EH (cell line): ENCODE measurements around the gene DAPK1.
"Not testable (repeated sequence)": the region's sequence is repeated elsewhere in the genome, so short reads cannot be mapped to it uniquely, and the experiment has no call there.

ENCODE experiments used
- DNase-seq: peaks from one replicate; pipeline ENCODE4 v3.0.0-alpha.2; 2015; ENCODE audit warnings: low read depth

The DAPK1 gene

DNA sequence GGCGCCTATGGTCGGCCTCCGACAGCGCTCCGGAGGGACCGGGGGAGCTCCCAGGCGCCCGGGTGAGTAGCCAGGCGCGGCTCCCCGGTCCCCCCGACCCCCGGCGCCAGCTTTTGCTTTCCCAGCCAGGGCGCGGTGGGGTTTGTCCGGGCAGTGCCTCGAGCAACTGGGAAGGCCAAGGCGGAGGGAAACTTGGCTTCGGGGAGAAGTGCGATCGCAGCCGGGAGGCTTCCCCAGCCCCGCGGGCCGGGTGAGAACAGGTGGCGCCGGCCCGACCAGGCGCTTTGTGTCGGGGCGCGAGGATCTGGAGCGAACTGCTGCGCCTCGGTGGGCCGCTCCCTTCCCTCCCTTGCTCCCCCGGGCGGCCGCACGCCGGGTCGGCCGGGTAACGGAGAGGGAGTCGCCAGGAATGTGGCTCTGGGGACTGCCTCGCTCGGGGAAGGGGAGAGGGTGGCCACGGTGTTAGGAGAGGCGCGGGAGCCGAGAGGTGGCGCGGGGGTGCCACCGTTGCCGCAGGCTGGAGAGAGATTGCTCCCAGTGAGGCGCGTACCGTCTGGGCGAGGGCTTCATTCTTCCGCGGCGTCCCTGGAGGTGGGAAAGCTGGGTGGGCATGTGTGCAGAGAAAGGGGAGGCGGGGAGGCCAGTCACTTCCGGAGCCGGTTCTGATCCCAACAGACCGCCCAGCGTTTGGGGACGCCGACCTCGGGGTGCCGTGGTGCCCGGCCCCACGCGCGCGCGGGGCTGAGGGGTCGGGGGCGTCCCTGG lies 561 bp downstream of the DAPK1 start:
- peak; percentile 27 for DNase-seq

GRCh38 chr9:87498811-87499360 lies 1.2 kb downstream of the DAPK1 start:
- no peak for DNase-seq

DNA sequence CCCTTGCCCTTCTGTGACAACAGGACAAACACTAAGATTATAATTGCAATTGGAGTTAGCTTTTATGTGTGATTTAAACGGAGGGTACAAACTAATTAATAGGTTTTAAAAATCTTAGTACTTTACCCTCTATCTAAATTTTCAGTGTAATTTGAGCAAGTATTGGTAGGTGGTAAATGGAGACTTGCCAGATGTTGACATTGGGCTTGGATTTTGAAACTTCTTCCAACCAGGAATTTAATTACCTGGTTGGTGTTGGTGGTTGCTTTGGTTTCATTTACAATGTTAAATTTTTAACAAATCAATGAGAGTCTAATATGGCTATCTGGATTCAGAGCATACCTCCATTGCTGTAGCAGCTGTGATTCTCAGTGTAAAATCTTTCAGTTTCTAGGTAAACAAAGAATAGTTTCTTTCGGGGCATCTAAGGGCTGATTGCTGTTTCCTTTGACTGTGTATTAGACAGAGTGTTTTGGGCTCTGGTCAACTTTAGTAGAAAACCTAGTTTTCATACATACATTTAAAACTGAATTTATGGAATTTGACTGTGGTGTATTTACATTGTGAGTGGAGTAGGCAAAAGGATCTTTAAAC lies 1.9 kb downstream of the DAPK1 start:
- no peak for DNase-seq

DNA sequence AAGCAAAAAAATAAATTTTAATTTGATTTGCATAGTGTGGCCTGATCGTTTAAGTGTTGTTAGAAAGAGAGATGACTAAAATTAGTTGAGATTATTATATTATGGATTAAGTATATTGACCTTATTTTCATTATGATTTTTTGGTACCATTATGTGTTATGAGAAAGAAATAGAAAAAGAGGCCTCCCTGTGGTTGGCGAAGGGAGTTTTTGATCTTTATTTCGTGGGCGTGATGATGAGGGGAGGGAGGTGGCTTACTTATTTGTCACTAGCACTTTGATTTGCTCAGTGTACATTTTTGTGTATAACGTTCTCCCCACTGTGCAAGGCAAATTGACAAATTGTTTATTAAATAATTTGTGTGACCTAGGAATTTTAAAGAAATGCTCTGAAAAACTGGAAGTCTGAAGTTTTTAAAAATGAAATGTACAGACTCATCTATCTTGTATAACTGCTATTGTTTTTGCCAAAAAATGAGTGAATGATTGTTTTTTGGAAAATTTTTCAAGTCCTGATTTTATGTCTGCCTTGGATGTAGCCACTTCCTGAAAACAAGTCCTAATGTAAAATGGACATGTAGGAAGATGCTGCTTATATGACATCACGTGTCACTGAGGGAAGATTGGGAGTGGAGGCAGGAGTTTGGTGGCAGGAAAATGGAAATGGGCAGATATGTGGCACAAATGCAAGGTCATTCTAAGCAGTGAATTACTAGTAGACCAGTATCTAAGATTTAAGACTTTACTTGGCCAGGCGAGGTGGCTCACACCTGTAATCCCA lies 3.0 kb downstream of the DAPK1 start:
- no peak for DNase-seq

GRCh38 chr9:87501271-87501656 lies 3.6 kb downstream of the DAPK1 start:
- DNase-seq: not testable (repeated sequence)

- DNase-seq: no peak
These were observed 4.1 kb downstream of the DAPK1 start for GRCh38 chr9:87501806-87502205.

DNA sequence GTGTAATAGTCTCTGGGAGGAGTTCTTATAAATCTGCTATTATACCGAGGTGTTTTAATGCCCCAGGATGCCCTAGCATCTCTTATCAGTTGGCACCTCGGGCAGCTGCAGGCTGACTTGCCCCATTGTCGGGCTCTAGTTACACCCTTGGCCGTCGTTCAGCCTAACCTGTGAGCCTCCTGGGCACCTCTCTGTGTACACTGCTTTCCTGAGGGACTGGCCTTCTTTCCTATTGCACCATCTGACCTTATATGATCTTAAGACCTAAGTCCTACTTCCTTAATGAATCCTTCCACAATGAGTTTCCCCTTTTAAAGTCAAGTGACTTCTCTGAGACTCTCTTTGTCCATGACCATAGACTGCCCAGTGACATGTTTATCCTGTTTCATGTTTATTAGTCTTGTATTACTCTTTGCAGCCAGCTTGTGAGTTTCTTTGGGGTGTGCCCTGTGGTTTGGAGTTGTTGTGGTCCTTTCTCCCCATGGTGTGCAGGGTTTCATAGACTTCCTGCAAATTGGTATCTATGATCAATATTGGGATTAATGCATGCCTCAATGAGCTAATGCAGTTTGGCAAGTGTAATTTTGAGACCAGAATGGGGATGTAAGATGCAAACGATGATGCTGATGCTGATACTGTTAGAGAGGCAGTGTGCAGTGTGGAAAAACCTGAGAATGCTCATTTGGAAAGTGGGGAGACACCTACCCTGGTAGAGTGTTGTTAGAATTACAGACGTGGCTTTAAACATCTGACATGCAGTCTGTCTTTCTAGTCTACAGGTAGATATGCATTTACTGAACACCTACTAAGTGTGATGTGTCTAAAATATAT lies 4.9 kb downstream of the DAPK1 start:
- DNase-seq: no peak

DNA sequence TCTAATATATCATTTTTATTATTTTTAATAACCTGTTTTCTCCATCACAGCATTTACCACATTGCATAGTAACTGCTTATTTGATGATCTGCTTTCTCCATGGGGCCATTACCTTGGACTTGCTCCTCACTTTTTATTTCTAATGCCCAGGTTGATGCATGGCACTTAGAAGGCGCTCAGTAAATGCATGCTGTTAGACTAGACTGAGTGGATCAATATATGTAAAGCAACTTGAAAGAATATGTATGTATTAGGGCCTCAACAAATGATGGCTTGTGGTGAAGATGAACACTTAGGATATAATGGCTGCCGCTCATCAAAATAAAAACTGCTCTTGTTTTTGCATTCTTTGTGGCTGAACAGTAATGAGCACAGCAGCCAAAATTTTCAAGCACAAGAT lies 5.8 kb downstream of the DAPK1 start:
- no peak for DNase-seq

- DNase-seq: no peak
These were observed 6.3 kb downstream of the DAPK1 start for GRCh38 chr9:87503927-87504326.

DNA sequence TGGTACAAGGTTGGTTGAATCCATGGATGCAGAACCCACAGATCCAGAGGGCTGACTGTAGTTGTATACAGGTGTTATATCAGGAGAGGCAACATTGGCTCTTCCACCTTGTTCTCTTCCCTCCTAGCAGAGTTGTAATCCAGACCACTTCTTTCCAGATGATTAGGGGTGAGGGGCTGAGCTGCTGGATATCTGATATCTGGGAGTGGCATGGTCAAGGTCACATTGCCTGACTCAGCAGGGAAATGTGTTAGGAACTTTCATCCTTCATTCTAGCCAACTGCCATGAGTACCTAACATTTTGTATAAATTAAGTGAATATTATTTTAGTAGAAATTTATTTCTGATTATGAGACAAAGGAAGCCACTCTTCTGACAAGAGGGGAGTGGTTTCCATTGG lies 7.3 kb downstream of the DAPK1 start:
- DNase-seq: no peak

GRCh38 chr9:87505869-87506678 lies 8.4 kb downstream of the DAPK1 start:
- no peak for DNase-seq

DNA sequence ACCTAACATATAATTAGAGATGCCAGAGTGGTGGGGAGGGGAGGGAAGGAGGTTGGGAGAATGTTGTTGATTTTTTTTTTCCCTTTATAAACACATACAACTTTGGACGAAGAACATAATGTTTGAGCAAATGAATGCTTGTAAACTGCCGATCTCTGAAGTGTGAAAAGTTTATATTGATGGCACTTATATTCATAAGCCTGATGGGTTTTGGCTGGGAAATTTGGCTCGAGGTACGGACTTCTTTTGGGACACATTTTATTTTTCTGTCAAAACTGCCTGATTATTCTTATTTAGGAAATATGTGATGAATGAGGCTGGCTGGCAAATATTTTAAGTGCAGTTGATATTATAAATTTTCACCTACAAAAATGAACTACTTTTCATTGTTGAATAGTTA lies 9.9 kb downstream of the DAPK1 start:
- DNase-seq: no peak

DNA sequence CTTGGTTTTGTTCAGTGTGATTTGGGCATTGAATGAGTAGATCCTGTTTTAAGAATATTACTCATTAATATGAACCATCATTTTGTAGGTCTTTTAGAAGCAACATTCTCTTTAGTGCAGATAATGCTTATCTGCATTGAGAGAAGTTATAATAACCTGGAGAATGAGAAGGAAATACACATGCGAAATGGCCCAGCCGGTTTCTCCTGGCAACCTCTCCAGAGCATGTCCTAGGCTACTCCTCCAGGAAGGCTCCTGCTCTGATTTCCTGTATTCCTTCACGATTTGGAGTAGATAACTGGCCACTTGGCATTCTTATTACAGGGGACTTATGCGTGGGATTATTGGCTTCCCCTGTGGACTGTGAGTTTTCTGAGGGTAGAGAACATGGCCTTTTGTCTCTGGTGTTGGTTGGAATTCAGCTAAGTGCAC lies 12.6 kb downstream of the DAPK1 start:
- no peak for DNase-seq

GRCh38 chr9:87512311-87512710 lies 14.6 kb downstream of the DAPK1 start:
- DNase-seq: no peak

GRCh38 chr9:87513161-87513560 lies 15.5 kb downstream of the DAPK1 start:
- DNase-seq: no peak

DNA sequence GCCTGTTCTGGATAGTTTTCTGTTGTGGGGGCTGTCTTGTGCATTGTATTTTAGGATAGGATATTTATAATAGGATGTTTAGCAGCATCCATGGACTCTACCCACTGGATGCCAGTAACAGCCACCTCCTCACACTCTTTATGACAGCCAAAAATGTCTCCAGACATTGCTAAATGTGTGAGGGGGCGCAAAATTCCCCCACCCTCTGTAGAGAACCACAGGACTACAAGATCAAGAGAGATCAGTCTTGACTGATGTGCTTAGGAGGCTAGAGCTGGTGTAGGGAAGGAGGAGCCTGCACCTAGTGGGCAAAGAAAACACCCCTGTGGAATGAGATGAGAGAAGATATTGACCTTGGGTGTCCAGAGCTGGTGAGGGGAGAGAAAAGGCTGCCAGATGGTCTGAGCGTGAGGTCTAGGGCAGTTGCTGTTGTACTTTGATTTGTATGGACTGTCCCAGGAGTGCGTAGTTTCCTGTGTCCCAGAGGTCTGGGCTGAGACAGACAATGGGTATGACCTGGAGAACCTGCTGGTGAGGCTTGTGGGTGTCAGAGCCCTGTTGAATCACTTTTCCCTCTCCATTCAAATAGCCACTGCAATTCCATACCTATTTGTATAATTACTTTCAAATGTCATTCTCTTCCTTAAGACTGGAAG lies 16.3 kb downstream of the DAPK1 start:
- DNase-seq: no peak

DNA sequence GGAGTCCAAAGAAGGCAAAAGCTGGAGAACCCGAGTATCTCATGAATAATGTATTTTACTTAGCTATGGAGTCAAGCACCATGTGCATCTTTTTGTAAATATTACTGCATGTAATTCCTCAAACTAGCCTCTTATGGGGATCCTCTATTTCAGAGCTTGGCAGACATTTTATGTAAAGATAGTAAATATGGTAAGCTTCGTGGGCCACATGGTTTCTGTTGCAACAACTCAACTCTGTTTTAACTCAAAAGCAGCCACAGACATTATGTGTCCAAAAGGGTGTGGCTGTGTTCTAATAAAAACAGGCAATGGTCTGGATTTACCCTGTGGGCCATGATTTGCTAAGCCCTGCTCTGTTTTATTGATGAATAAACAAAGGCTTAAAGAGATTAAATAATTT lies 17.3 kb downstream of the DAPK1 start:
- no peak for DNase-seq

DNA sequence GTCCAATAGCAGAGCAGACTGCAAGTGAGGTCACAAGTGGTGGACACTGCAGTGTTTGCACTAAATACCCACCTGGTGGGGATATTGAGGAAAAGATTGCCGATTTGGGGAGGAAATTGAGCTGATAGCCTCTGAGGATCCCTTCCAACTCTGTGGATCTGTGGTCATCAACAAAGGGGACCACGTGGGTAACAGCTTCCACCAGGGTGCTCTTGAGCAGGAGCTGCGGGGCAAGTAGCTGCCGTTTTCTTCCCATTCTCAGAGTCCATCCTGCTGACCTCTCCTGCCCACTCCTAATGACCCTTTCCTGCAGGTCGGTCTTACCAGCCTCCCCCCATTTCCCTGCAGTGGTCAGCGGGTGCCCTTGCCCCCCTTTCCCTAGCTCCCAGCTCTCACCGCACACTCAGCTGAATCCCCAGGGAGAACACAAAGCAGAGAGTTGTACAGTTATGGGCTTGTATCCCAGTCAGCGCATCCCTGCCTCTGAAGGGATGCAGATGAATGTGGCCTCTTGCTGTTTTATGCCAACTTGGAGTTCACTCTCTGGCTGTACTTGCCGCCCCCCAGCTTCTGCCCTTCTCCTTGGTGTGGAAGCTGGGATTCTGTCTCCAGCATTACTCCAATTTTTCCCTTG lies 18.0 kb downstream of the DAPK1 start:
- no peak for DNase-seq

- peak; percentile 25 for DNase-seq
These were observed 18.7 kb downstream of the DAPK1 start for GRCh38 chr9:87516222-87516925.

DNA sequence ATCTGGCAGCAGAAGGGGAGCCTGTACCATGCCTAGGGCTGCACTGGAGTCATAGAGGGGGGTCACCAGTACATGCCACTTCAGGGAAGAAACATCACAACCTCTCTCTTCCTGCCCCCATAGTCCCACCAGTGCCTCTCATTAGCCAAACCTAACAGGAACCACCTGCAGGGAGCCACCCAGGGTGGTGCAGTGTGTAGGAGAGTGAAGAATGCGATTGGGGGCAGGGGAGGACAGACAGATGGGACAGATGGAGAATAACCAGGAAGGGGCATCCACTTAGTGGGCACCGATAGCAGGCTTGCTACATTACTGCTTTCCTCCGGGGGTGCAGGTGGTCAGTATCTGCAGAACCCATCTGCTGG lies 19.2 kb downstream of the DAPK1 start:
- no peak for DNase-seq
